ENCODE results near the gene GOT1.
A peak's percentile ranks its signal among the peaks of the same experiment; 100 is the strongest.

Gene GOT1

GRCh38 chr10:99430451-99431189 lies at the start of gene GOT1:
Gene GOT1, minus strand, starts transcription at chr10:99430624. Its CDS starts 59 bp downstream, at chr10:99430565.
- DNase-seq, result peak; percentile 93

GRCh38 chr10:99470327-99470726 lies 39.9 kb upstream of the GOT1 start:
- DNase-seq, result no peak

GRCh38 chr10:99467236-99467999 lies 37.0 kb upstream of the GOT1 start:
- no peak for DNase-seq

- no peak for DNase-seq
These were observed 36.3 kb upstream of the GOT1 start for GRCh38 chr10:99466632-99467223.

- DNase-seq, result no peak
These were observed 30.8 kb upstream of the GOT1 start for GRCh38 chr10:99461230-99461629.

- no peak for DNase-seq
These were observed 29.6 kb upstream of the GOT1 start for GRCh38 chr10:99460070-99460469.

- DNase-seq, result no peak
These were observed 28.8 kb upstream of the GOT1 start for GRCh38 chr10:99459217-99459616.

- DNase-seq, result no peak
These were observed 27.4 kb upstream of the GOT1 start for GRCh38 chr10:99457813-99458212.

- no peak for DNase-seq
These were observed 26.5 kb upstream of the GOT1 start for GRCh38 chr10:99456931-99457288.

- DNase-seq, result no peak
These were observed 25.9 kb upstream of the GOT1 start for GRCh38 chr10:99456207-99456930.

GRCh38 chr10:99451981-99452380 lies 21.6 kb upstream of the GOT1 start:
- DNase-seq, result no peak

GRCh38 chr10:99451499-99451788 lies 21.0 kb upstream of the GOT1 start:
- no peak for DNase-seq

- DNase-seq, result no peak
These were observed 20.4 kb upstream of the GOT1 start for GRCh38 chr10:99450624-99451498.

- DNase-seq, result no peak
These were observed 19.7 kb upstream of the GOT1 start for GRCh38 chr10:99450156-99450555.

- no peak for DNase-seq
These were observed 18.6 kb upstream of the GOT1 start for GRCh38 chr10:99449023-99449422.

- no peak for DNase-seq
These were observed 14.1 kb upstream of the GOT1 start for GRCh38 chr10:99444383-99445045.

- no peak for DNase-seq
These were observed 13.1 kb upstream of the GOT1 start for GRCh38 chr10:99443500-99443899.

- DNase-seq, result no peak
These were observed 12.0 kb upstream of the GOT1 start for GRCh38 chr10:99442394-99442793.

GRCh38 chr10:99438890-99439289 lies 8.5 kb upstream of the GOT1 start:
- no peak for DNase-seq

GRCh38 chr10:99435986-99436638 lies 5.7 kb upstream of the GOT1 start:
- no peak for DNase-seq

- DNase-seq, result no peak
These were observed 3.1 kb upstream of the GOT1 start for GRCh38 chr10:99433378-99434020.
